H1 (cell line): ENCODE measurements around the gene CACNA1G. TPM values are rescaled to one million over a fixed set of nuclear protein-coding genes. Genes with fewer than 3 reads are reported as not detected.

Experiments
- CTCF ChIA-PET: fragments of 300-600 bp; sonication (Branson Sonifier 250); formaldehyde crosslinking; loops from one replicate; lab custom pipeline; 2021; ENCODE audit not compliant: partially characterized antibody; lab: Charles Lee
- POLR2A ChIA-PET: fragments of 300-600 bp; sonication (Branson Sonifier 250); formaldehyde crosslinking; loops from one replicate; lab custom pipeline; 2021; ENCODE audit warnings: inconsistent platforms; ENCODE audit not compliant: partially characterized antibody; lab: Charles Lee
- DNase-seq, 2 experiments: peaks; one replicate each; pipeline versions ENCODE4 v3.0.0 to v3.0.0-alpha.2; 2010 to 2022; ENCODE audit warnings: low spot score in 2 of 2, low read depth in 1 of 2, mixed read lengths in 1 of 2
- FAIRE-seq: peaks from 2 replicates; lab custom pipeline; 2011; peaks lifted over from hg19 to GRCh38; lab: Jason Lieb, UNC
- H2AFZ ChIP-seq: 2 replicates; pipeline ENCODE4 v1.8.1; 2012; ENCODE audit warnings: low read length, inconsistent platforms
- H2AK5ac ChIP-seq: 2 replicates; pipeline ENCODE4 v1.6.1; 2013; ENCODE audit warnings: low read depth, low read length
- H2BK120ac ChIP-seq: replicated peaks from 2 replicates; pipeline ENCODE3; 2013; ENCODE audit warnings: low read depth, low read length, inconsistent platforms
- H2BK12ac ChIP-seq: 2 replicates; pipeline ENCODE4 v1.6.1; 2013; ENCODE audit warnings: low read depth, low read length
- H2BK15ac ChIP-seq: 2 replicates; pipeline ENCODE4 v1.6.1; 2013; ENCODE audit warnings: low read length
- H2BK20ac ChIP-seq: 2 replicates; pipeline ENCODE4 v1.6.1; 2013; ENCODE audit warnings: low read length
- H2BK5ac ChIP-seq: 2 replicates; pipeline ENCODE4 v1.6.1; 2013; ENCODE audit warnings: low read depth, low read length
- H3K14ac ChIP-seq: 2 replicates; pipeline ENCODE4 v1.6.1; 2013; ENCODE audit warnings: inconsistent platforms; ENCODE audit not compliant: insufficient read length
- H3K18ac ChIP-seq: 2 replicates; pipeline ENCODE4 v1.6.1; 2013; ENCODE audit warnings: low read length; ENCODE audit errors: extremely low read depth
- H3K23ac ChIP-seq: 2 replicates; pipeline ENCODE4 v1.6.1; 2013; ENCODE audit warnings: inconsistent platforms; ENCODE audit not compliant: insufficient read length
- H3K23me2 ChIP-seq: 2 replicates; pipeline ENCODE4 v1.6.1; 2013; ENCODE audit warnings: low read depth, low read length
- H3K27ac ChIP-seq: 2 replicates; pipeline ENCODE4 v1.6.1; 2011; ENCODE audit warnings: low read depth, low read length, inconsistent platforms
- H3K27me3 ChIP-seq, 4 experiments: replicated peaks in 1 of 4; 1 replicate in 1 of 4; 2 replicates in 3 of 4; pipeline versions ENCODE4 v1.6.1 to v1.8.1; 2011 to 2013; ENCODE audit warnings: low read length in 3 of 4, mild to moderate bottlenecking in 3 of 4, inconsistent platforms in 2 of 4, mixed read lengths in 2 of 4, moderate library complexity in 1 of 4; ENCODE audit not compliant: control insufficient read depth in 3 of 4, insufficient read depth in 3 of 4; ENCODE audit errors: extremely low read depth in 1 of 4
- H3K36me3 ChIP-seq, 4 experiments: 2 replicates each; pipeline versions ENCODE4 v1.6.1 to v1.8.1; 2011 to 2013; ENCODE audit warnings: mild to moderate bottlenecking in 4 of 4, low read length in 3 of 4, moderate library complexity in 2 of 4, control low read depth in 1 of 4, inconsistent platforms in 1 of 4; ENCODE audit not compliant: insufficient read depth in 4 of 4, control insufficient read depth in 2 of 4
- H3K4ac ChIP-seq: replicated peaks from 2 replicates; pipeline ENCODE3; 2013; ENCODE audit warnings: low read length, low read depth, mixed read lengths, inconsistent platforms; ENCODE audit not compliant: insufficient read length
- H3K4me1 ChIP-seq, 4 experiments: replicated peaks in 1 of 4; 1 replicate in 1 of 4; 2 replicates in 3 of 4; pipeline versions ENCODE4 v1.6.1 to v1.8.1; 2011 to 2013; ENCODE audit warnings: low read length in 3 of 4, inconsistent platforms in 2 of 4, mixed read lengths in 1 of 4; ENCODE audit not compliant: insufficient read depth in 4 of 4, control insufficient read depth in 3 of 4
- H3K4me2 ChIP-seq, 2 experiments: 2 replicates each; pipeline versions ENCODE4 v1.6.1 to v1.8.1; 2011 to 2013; ENCODE audit warnings: low read depth in 2 of 2, low read length in 2 of 2, control low read depth in 1 of 2, inconsistent platforms in 1 of 2, mild to moderate bottlenecking in 1 of 2; ENCODE audit not compliant: insufficient read depth in 1 of 2
- H3K4me3 ChIP-seq, 4 experiments: fragments of 200-600, 300-600 bp in 1 of 4; sonication (generic), shearing (Covaris generic), sonication (Bioruptor Twin) in 1 of 4; 2 replicates each; pipeline versions ENCODE4 v1.5.1 to v1.8.1; 2011 to 2016; ENCODE audit warnings: low read length in 4 of 4, low read depth in 3 of 4, control low read depth in 2 of 4, inconsistent platforms in 2 of 4, mild to moderate bottlenecking in 2 of 4, mixed read lengths in 1 of 4, moderate library complexity in 1 of 4; ENCODE audit not compliant: insufficient read depth in 2 of 4; ENCODE audit errors: extremely low read depth in 1 of 4
- H3K56ac ChIP-seq: replicated peaks from 2 replicates; pipeline ENCODE3; 2013; ENCODE audit warnings: low read depth, mild to moderate bottlenecking, mixed read lengths, low read length, inconsistent platforms; ENCODE audit not compliant: insufficient read length
- H3K79me1 ChIP-seq: 2 replicates; pipeline ENCODE4 v1.6.1; 2013; ENCODE audit warnings: low read depth, low read length, control low read depth
- H3K79me2 ChIP-seq, 2 experiments: 2 replicates each; pipeline versions ENCODE4 v1.6.1 to v1.8.1; 2012 to 2013; ENCODE audit warnings: low read length in 2 of 2, mild to moderate bottlenecking in 2 of 2, inconsistent platforms in 1 of 2; ENCODE audit not compliant: insufficient read depth in 2 of 2, control insufficient read depth in 1 of 2
- H3K9ac ChIP-seq, 4 experiments: replicated peaks in 1 of 4; 1 replicate in 1 of 4; 2 replicates in 3 of 4; pipeline versions ENCODE4 v1.6.1 to v1.8.1; 2011 to 2013; ENCODE audit warnings: low read depth in 3 of 4, low read length in 3 of 4, control low read depth in 2 of 4, mild to moderate bottlenecking in 2 of 4, moderate library complexity in 2 of 4, inconsistent platforms in 1 of 4; ENCODE audit errors: extremely low read depth in 1 of 4
- H3K9me3 ChIP-seq, 2 experiments: 2 replicates each; pipeline versions ENCODE4 v1.6.1 to v1.8.1; 2012 to 2013; ENCODE audit warnings: mild to moderate bottlenecking in 2 of 2, moderate library complexity in 2 of 2, control low read depth in 1 of 2, inconsistent platforms in 1 of 2, low read depth in 1 of 2, low read length in 1 of 2, mixed read lengths in 1 of 2; ENCODE audit not compliant: insufficient read depth in 2 of 2
- H4K20me1 ChIP-seq, 2 experiments: replicated peaks in 1 of 2; 2 replicates each; pipeline versions ENCODE3 to v1.8.1; 2011 to 2013; ENCODE audit warnings: inconsistent platforms in 2 of 2, low read length in 2 of 2, mild to moderate bottlenecking in 1 of 2; ENCODE audit not compliant: insufficient read depth in 2 of 2, control insufficient read depth in 1 of 2
- H4K5ac ChIP-seq: 2 replicates; pipeline ENCODE4 v1.6.1; 2013; ENCODE audit warnings: low read length, low read depth, mixed read lengths, inconsistent platforms; ENCODE audit not compliant: insufficient read length
- H4K8ac ChIP-seq: 2 replicates; pipeline ENCODE4 v1.8.0; 2013; ENCODE audit warnings: mild to moderate bottlenecking, moderate library complexity, low read length, inconsistent platforms; ENCODE audit not compliant: insufficient read depth; ENCODE audit errors: extremely low read depth
- H4K91ac ChIP-seq: replicated peaks from 2 replicates; pipeline ENCODE3; 2013; ENCODE audit warnings: low read length, mixed read lengths, inconsistent platforms; ENCODE audit not compliant: insufficient read length
- GTF2F1 ChIP-seq: IDR thresholded peaks from 2 replicates; pipeline ENCODE4 v1.6.1; 2012; ENCODE audit warnings: low read depth, low read length, improper control_type of control experiment, borderline replicate concordance
- JUND ChIP-seq: IDR thresholded peaks from 2 replicates; pipeline ENCODE4 v1.6.1; 2011; ENCODE audit warnings: mild to moderate bottlenecking, improper control_type of control experiment, low read length
- SIX5 ChIP-seq: IDR thresholded peaks from 2 replicates; pipeline ENCODE4 v1.6.1; 2011; ENCODE audit warnings: mild to moderate bottlenecking, low read depth, low read length
- SP1 ChIP-seq: IDR thresholded peaks from 2 replicates; pipeline ENCODE4 v1.6.1; 2011; ENCODE audit warnings: low read depth, low read length
- SP2 ChIP-seq: IDR thresholded peaks from 2 replicates; pipeline ENCODE4 v1.6.1; 2012; ENCODE audit warnings: mild to moderate bottlenecking, low read length, inconsistent platforms
- TAF1 ChIP-seq: IDR thresholded peaks from 2 replicates; pipeline ENCODE4 v1.6.1; 2011; ENCODE audit warnings: mild to moderate bottlenecking, low read depth, low read length
- TAF7 ChIP-seq: optimal IDR thresholded peaks from 2 replicates; pipeline ENCODE3; 2011; ENCODE audit warnings: low read depth, mild to moderate bottlenecking, inconsistent platforms, low read length, moderate library complexity, borderline replicate concordance
- TBP ChIP-seq: IDR thresholded peaks from 2 replicates; pipeline ENCODE4 v1.6.1; 2011; ENCODE audit warnings: low read depth, low read length, improper control_type of control experiment
- WGBS, 2 experiments: shearing (Covaris generic) in 1 of 2; methylation state at CpG; one replicate each; pipeline versions ENCODE4 v1.1.6 to v1.1.7; 2013 to 2015; ENCODE audit warnings: low lambda C conversion rate in 2 of 2, mixed read lengths in 2 of 2, inconsistent platforms in 1 of 2, low coverage in 1 of 2, missing lambda C conversion rate in 1 of 2; ENCODE audit not compliant: insufficient replicate concordance in 2 of 2, insufficient coverage in 1 of 2, insufficient read length in 1 of 2; ENCODE audit errors: extremely low coverage in 1 of 2, missing lambda C conversion rate in 1 of 2; 5-methylcytosine and 5-hydroxymethylcytosine counted together
- polyA plus RNA-seq, 7 experiments: library from polyadenylated mRNA; depleted of rRNA in 3 of 7; stranded (reverse) in 5 of 7; unstranded in 2 of 7; fragments of >200 nt in 5 of 7; fragments of 200-250 nt in 2 of 7; gene quantifications; 1 replicate in 5 of 7; 2 replicates in 1 of 7; 4 replicates in 1 of 7; pipeline versions ENCODE4 v1.2.1 to v1.2.3, GENCODE V29; 2011 to 2013; ENCODE audit warnings: missing spikeins in 2 of 7, mixed read lengths in 2 of 7
- total RNA-seq: library from RNA; stranded (reverse); fragmentation: NEBNext Ultra II Directional; extraction: Animal tissue kit (Norgen Biotek cat#: 25700); gene quantifications from 2 replicates; pipeline ENCODE4 v1.2.1, GENCODE V29; 2021
- TF ChIP-seq, protein P1 (sequence below): IDR thresholded peaks from 2 replicates; pipeline ENCODE4 v1.6.1; 2011; ENCODE audit warnings: low read length, improper control_type of control experiment

The CACNA1G gene
- total and polyA plus RNA-seq, 2 of the 8 experiments (the other 6 are each of a cell fraction or from before 2014, with no cell fraction given), result 2.9 to 4.9 TPM

DNA sequence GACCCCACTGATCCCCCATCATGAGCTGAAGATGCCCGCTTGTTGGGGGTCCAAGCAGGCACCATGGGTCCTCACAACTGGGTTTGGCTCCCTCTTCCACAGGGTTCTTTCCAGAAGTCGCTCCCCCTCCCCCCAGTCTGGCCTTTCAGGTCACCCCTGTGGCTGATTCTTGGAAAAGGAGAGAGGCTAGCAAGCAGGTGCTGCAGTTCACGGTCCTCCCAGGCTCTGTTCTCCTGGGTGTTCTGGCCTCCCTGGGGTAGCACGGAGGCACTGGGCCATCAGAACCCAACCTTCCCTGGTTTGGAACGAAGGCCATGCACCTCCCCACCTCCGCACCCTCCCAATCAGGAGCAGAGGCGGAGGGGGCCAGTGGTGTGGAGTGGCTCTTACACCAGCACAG is 18.9 kb downstream of the CACNA1G start:
- H3K23me2 ChIP-seq, result no peaks in the 10 kb centered on the region
- H2AK5ac ChIP-seq, result 0 out of 2 replicates have a peak overlapping the region, but pooled peaks have one; percentile 39
- no peak overlapping the region for H3K27ac ChIP-seq
- ChIA-PET CTCF (interaction anchor here (2.4 to 2.5 kb wide), 2 partner anchors 10 to 47 kb away, joined by 9 to 10 read pairs; no protein-coding TSS in a partner anchor), POLR2A (interaction anchor here (0.9 to 1.0 kb wide), 2 partner anchors 9 to 17 kb away, joined by 3 read pairs; no protein-coding TSS in a partner anchor)
- peaks cover 0 to 13% (median 9%) of the 10 kb centered on the region in 4 experiments; a peak in 5 of 7 replicates for H3K4me1 ChIP-seq
- H3K4ac ChIP-seq, result no peak overlapping the region
- H4K91ac ChIP-seq, result no peak overlapping the region
- no peak overlapping the region for H3K4me3 ChIP-seq
- H2BK12ac ChIP-seq, result no peak overlapping the region
- H4K20me1 ChIP-seq, result peaks cover 2 to 5% of the 10 kb centered on the region in 2 experiments
- H3K27me3 ChIP-seq, result no peaks in the 10 kb centered on the region; a peak in 1 of 7 replicates
- DNase-seq (no peak), FAIRE-seq (no peak)
- H3K14ac ChIP-seq, result no peak overlapping the region
- no peak overlapping the region for H3K4me2 ChIP-seq
- WGBS, 2 experiments, result 85% methylated on average over 7 of the region's 7 CpGs; no CpG with 5 or more reads in 1 of the 2 experiments
- H3K56ac ChIP-seq, result no peak overlapping the region
- H3K9me3 ChIP-seq, result no peaks in the 10 kb centered on the region
- H3K9ac ChIP-seq, result no peak overlapping the region
- H2BK120ac ChIP-seq, result no peak overlapping the region
- no peak overlapping the region; the same call in 1 of the 2 replicates for H4K8ac ChIP-seq
- no peak overlapping the region for H2AFZ ChIP-seq
- H3K18ac ChIP-seq, result no peak overlapping the region; the same call in 1 of the 2 replicates
- no peak overlapping the region for H2BK20ac ChIP-seq
- H2BK15ac ChIP-seq, result no peak overlapping the region; the same call in 1 of the 2 replicates
- H2BK5ac ChIP-seq, result no peak overlapping the region
- no peaks in the 10 kb centered on the region for H3K79me2 ChIP-seq
- TF ChIP-seq SIX5, result no peak
- TF ChIP-seq SP1, result no peak
- TF ChIP-seq SP2, result no peak
- TF ChIP-seq TAF1, result no peak
- no peak for TF ChIP-seq TAF7
- no peak for TF ChIP-seq TBP
- no peak for TF ChIP-seq GTF2F1
- TF ChIP-seq JUND, result no peak
- TF ChIP-seq, protein P1, sequence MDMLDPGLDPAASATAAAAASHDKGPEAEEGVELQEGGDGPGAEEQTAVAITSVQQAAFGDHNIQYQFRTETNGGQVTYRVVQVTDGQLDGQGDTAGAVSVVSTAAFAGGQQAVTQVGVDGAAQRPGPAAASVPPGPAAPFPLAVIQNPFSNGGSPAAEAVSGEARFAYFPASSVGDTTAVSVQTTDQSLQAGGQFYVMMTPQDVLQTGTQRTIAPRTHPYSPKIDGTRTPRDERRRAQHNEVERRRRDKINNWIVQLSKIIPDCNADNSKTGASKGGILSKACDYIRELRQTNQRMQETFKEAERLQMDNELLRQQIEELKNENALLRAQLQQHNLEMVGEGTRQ, result no peak
- no peaks in the 10 kb centered on the region for H3K79me1 ChIP-seq
- peaks cover 0 to 3% (median 0%) of the 10 kb centered on the region in 4 experiments; a peak in 1 of 8 replicates for H3K36me3 ChIP-seq
- H4K5ac ChIP-seq, result no peak overlapping the region
- H3K23ac ChIP-seq, result no peak overlapping the region
